Stimulated activated CD8-positive, alpha-beta memory T cell treated with anti-CD3 and anti-CD28 coated beads, Interleukin-4, amount 100 ng/mL, for 24 hours (primary cell): ENCODE measurements around the gene ZNF823.
"Not testable (repeated sequence)": the region's sequence is repeated elsewhere in the genome, so short reads cannot be mapped to it uniquely, and the experiment has no call there.

ENCODE experiments used
- DNase-seq: peaks from one replicate; pipeline ENCODE4 v3.0.0-alpha.2; 2020; ENCODE audit warnings: low read depth

The ZNF823 gene

GRCh38 chr19:11738746-11739620, at the start of gene ZNF823:
Gene ZNF823 (minus strand): TSS chr19:11738946. CDS start chr19:11738819, 127 bp downstream.
- DNase-seq, result peak; percentile 96

DNA sequence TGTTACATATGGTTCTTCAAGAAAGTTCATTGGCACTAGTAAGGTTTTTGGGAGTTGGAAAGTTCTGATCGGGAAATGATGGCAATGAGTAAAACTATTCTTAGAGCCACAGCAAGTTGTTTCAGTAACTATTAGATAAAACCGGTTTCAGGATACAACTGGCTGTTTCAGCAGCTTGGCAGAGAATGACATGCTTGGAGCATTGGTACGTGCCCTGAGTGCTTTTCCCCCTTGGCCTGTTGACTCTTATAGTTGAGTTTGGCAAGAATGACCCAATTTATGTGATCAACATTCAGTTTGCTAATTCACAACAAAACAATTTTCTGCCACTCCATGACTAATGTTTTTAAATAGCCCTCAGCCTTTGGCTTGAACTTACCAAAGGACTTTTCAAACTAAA, 48.8 kb upstream of the ZNF823 start:
- DNase-seq, result no peak

DNA sequence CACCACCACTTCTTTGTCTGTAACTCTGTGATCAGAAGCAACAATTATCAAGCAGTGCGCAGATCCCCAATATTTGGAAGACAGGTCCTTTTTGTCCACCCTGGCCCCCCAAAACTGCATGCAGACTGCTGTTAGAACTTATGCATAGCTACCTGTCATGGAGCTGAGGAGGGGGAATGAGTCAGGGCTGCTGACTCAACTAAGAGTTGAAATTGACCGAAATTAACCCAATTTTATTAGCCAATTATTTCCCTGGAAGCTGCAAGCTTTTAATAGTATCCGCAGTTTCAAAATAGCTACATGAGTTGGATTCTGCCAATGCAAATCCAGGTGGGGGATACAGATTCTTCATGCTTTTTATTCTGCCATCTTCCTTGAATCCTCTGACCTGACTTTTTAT, 45.6 kb upstream of the ZNF823 start:
- no peak for DNase-seq

GRCh38 chr19:11783767-11784166, 45.0 kb upstream of the ZNF823 start:
- DNase-seq, result no peak

- DNase-seq, result no peak
These were observed 42.7 kb upstream of the ZNF823 start for GRCh38 chr19:11781295-11782057.

DNA sequence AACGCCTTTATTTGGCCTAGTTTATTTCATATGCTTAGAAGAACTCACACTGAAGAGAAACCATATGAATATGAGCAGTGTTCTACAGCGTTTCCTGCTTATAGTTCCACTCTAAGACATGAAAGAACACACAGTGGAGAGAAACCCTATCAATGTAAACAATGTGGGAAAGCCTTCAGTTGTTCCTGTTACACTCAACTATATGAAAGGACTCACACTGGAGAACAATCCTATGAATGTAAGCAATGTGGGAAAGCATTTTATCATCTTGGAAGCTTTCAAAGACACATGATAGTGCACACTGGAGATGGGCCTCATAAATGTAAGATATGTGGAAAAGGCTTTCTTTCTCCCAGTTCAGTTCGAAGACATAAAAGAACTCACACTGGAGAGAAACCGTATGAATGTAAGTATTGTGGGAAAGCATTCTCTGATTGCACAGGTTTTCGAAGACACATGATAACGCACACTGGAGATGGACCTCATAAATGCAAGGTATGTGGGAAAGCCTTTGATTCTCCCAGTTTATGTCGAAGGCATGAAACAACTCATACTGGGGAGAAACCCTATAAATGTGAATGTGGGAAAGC, 41.8 kb upstream of the ZNF823 start:
- DNase-seq, result no peak

DNA sequence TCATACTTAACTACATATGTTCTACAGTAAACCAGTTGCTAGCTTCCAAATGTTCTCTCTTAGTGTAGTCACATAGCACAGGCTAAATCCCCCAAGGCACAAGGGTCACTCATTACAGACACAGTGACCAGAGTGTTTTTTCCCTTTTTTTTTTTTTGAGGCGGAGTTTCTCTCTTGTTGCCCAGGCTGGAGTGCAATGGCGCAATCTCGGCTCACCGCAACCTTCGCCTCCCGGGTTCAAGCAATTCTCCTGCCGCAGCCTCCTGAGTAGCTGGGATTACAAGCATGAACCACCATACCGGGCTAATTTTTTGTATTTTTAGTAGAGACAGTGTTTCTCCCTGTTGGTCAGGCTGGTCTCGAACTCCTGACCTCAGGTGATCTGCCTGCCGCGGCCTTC, 37.9 kb upstream of the ZNF823 start:
- not testable (repeated sequence) for DNase-seq

DNA sequence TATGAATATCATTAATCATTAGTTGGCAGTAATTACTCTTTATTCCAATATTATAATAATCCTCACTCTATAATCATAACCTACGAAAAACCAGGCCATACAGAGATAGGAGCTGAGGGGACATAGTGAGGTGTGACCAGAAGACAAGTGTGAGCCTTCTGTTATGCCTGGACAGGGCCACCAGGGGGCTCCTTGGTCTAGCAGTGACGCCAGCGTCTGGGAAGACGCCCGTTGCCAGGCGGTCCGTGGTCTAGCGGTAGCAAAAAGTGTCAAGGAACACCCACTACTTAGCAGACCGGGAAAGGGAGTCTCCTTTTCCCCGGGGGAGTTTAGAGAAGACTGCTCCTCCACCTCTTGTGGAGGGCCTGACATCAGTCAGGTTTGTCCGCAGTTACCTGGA, 32.8 kb upstream of the ZNF823 start:
- DNase-seq, result not testable (repeated sequence)

DNA sequence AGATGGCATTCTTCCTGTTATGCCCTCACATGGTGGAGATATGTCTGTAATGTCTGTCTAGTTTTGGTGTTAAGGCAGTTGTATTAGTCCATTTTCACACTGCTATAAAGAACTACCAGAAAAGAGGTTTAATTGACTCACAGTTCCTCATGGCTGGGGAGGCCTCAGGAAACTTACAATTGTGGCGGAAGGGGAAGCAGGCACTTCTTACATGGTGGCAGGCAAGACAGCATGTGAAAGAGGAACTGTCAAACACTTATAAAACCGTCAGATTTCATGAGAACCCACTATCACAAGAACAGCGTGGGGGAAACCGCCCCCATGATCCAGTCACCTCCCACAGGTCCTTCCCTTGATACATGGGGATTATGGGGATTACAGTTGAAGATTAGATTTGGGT, 31.2 kb upstream of the ZNF823 start:
- DNase-seq, result no peak

GRCh38 chr19:11767633-11768133, 28.9 kb upstream of the ZNF823 start:
- DNase-seq, result no peak

DNA sequence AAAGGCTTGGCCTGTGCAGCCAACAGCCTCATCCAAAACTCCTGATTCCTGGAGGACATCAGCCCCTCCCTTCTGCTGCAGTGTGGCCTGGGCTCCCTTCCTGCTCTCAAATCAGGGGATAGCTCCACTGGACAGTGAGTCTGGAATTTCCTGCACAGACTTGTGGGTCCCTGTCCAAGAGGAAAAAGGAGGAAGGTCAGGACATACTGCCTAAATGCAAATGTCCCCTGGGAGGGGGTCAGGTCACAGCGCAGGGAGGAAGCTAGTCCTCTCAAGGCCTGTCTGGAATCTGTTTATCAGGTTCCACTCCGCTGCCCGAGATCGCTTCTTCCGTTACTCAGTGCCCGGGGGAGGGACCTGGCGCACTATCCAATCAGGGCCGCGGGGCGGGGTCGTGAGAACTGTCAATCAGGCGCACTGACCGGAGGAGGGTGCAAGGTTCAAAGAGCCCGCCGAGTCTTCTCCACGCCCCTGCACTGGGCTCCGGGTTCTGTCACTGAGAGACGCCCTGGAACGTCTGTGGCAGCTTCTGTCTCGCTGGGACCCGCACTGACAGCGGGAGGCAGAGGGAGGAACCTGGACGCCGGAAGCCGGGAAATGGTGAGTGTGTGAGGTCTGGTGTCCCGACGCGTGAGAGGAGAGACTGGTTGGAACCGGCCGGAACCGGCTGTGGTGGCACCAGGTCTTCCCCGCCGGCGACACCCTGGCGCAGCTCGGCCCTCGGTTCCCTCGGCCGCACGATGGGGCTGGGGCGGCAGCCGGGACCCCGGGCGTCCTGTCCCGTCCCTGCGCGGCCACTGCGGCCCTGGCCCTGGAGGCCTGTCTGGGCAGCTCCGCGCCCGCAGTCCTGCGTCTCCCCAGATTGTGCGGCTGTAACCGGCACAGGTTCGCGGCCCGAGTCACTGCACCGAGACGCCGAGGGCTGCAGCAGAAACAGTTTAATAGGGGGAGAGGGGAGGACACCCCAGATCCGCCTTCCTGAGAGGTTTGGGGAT, 28.1 kb upstream of the ZNF823 start, which contains the start of gene ZNF441:
Gene ZNF441, plus strand, starts transcription at position 404 of the 995 bp plus-strand sequence. Its CDS starts 194 bp downstream, at position 598.
- DNase-seq, result peak; percentile 95

GRCh38 chr19:11763611-11764010, 24.9 kb upstream of the ZNF823 start:
- DNase-seq, result no peak

DNA sequence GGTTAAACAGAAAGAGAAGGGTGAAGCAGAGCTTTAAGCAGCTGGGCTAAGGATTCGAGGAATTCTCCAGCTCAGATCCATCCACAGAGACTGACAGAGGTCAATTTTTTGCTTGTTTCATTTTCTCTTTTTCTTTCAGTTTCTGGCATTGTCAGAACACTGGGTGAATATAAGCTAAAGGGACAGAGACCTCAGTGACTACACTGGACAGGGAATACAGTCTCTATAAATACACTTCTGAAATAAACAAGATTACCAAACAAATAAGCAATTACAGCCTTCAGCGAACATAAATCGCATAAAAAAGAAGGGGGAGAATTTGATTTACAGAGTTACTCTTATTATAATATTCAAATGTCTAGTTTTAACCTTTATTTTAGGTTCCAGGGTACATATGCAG, 24.4 kb upstream of the ZNF823 start:
- DNase-seq, result no peak

GRCh38 chr19:11759805-11760204, 21.1 kb upstream of the ZNF823 start:
- no peak for DNase-seq

DNA sequence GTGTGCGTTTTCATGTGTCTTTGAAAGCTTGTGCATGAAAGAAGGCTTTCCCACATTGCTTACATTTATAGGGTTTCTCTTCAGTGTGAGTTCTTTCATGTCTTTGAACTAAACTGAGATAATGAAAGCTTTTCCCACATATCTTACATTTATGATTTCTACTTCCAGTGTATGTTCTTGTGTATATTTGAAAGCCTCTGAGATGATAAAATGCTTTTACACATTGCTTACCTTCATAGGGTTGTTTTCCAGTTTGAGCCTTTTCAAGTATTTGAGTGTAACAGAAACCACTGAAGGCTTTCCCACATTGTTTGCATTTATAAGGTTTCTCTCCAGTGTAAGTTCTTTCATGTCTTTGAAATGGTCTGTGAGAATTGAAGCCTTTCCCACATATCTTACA, 18.2 kb upstream of the ZNF823 start:
- no peak for DNase-seq

- no peak for DNase-seq
These were observed 15.9 kb upstream of the ZNF823 start for GRCh38 chr19:11754663-11755062.

DNA sequence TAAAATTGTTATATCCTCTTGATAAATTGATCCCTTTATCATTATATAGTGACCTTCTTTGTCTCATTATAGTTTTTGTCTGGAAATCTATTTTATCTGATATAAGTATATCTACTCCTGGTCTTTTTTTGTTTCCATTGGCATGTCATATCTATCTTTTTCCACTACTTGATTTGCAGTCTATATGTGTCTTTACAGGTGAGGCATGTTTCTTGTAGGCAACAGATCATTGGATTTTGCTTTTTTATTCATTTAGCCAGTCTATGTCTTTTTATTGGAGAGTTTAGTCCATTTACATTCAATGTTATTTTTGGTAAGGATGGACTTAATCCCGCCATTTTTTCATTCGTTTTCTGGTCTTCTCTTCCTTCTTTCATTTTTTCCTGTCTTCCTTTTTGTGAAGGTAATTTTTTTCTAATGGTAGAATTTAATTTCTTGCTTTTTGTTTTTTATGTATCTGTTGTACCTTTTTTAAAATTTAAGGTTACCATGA, 13.5 kb upstream of the ZNF823 start:
- no peak for DNase-seq

- no peak for DNase-seq
These were observed 11.0 kb upstream of the ZNF823 start for GRCh38 chr19:11749751-11750150.

DNA sequence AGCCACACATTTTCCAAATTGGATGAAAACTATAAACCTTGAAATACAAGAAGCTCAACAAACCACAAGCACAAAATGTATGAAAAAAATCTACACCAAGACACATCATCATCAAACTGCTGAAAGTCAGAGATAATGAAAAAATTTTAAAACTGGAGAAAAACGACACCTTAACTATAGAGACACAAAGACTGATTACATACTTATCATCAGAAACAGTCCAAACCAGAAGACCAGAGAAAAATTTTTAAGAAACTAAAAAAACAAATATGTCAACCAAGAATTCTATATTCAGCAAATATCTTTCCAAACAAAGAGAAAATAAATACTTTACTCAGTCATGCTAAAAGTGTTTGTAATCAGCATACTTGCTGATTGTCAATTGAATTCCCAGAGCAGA, 8.5 kb upstream of the ZNF823 start:
- no peak for DNase-seq

GRCh38 chr19:11745869-11746268, 7.1 kb upstream of the ZNF823 start:
- DNase-seq, result no peak
